Endothelial cell of umbilical vein (primary cell): ENCODE results near the gene STH.

ENCODE experiments used
- CTCF ChIP-seq, 2 donors: IDR thresholded peaks; 1 replicate in 1 of 2; 2 replicates in 1 of 2; pipeline ENCODE4 v1.5.1; 2011; ENCODE audit warnings: low read length in 2 of 2, mild to moderate bottlenecking in 2 of 2, moderate library complexity in 2 of 2, control low read depth in 1 of 2, inconsistent platforms in 1 of 2, low read depth in 1 of 2; ENCODE audit not compliant: insufficient read depth in 1 of 2; ENCODE audit errors: extremely low read depth in 1 of 2
- MAX ChIP-seq: IDR thresholded peaks from 2 replicates; pipeline ENCODE4 v1.6.1; 2011; ENCODE audit not compliant: insufficient read depth, insufficient read length
- POLR2A ChIP-seq: IDR thresholded peaks from 2 replicates; pipeline ENCODE4 v1.6.1; 2012; ENCODE audit warnings: low read depth, mild to moderate bottlenecking, control low read depth, low read length

- TF ChIP-seq MAX (no peak), POLR2A (no peak), CTCF (IDR thresholded peaks at IDR 0.05; ENCODE audit: extremely low read depth in 1 of 2, insufficient read depth in 1 of 2, low read depth in 1 of 2, low read length in 2 of 2) (no peak)
These were observed 47.6 kb upstream of the STH start for GRCh38 chr17:45951403-45951802.
